Measurements from ENCODE around the gene ABI3.
"Not testable (repeated sequence)": the region's sequence is repeated elsewhere in the genome, so short reads cannot be mapped to it uniquely, and the experiment has no call there.

Gene ABI3

DNA sequence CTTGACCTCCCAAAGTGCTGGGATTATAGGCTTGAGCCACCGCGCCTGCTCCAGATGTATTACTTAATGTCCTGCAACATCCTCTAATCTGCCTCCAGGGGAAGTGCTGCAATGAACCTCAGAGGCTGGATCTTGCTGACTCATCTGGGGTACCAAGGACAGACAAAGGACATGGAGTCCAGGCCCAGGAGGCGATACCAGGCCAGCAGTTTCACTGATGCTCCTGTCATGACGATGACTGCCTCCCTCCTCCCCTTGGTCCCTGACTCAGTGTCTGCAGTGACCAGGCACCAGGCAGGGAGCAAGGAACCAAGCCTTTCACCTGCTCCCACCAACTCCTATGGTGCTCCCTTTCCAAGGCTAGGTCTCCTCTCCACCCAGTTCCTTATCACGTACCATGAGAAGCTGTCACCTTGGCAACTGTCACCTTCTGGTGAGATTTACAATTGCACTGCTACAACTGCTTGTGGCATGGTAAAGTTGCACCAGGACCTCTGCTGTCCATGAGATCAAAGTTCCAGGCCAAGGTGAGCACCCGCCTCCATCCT lies 41.7 kb downstream of the ABI3 start:
- DNase-seq (ENCODE audit: low spot score): peak; percentile 39

- no peak for DNase-seq (ENCODE audit: low spot score)
Measured at GRCh38 chr17:49254066-49254465, 43.6 kb downstream of the ABI3 start.

- no peak for DNase-seq (ENCODE audit: low spot score)
Measured at GRCh38 chr17:49255125-49255524, 44.6 kb downstream of the ABI3 start.

DNA sequence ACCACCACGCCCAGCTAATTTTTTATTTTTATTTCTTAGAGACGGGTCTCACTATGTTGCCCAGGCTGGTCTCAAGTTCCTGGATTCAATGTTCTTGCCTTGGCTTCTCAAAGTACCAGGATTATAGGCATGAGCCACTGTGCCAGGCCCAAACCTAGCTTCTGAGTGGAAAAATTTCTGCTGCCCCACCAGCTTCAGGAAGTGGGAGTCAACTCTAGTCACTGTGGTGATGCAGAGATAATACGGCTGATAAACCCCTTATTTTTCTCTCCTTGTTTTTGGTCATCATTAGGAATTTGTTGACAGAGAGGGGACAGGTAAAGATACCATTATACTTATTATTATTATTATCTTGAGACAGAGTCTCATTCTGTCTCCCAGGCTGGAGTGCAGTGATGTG lies 47.9 kb downstream of the ABI3 start:
- DNase-seq (ENCODE audit: low spot score): no peak

GRCh38 chr17:49259663-49260010 lies 49.1 kb downstream of the ABI3 start:
- no peak for DNase-seq (ENCODE audit: low spot score)

DNA sequence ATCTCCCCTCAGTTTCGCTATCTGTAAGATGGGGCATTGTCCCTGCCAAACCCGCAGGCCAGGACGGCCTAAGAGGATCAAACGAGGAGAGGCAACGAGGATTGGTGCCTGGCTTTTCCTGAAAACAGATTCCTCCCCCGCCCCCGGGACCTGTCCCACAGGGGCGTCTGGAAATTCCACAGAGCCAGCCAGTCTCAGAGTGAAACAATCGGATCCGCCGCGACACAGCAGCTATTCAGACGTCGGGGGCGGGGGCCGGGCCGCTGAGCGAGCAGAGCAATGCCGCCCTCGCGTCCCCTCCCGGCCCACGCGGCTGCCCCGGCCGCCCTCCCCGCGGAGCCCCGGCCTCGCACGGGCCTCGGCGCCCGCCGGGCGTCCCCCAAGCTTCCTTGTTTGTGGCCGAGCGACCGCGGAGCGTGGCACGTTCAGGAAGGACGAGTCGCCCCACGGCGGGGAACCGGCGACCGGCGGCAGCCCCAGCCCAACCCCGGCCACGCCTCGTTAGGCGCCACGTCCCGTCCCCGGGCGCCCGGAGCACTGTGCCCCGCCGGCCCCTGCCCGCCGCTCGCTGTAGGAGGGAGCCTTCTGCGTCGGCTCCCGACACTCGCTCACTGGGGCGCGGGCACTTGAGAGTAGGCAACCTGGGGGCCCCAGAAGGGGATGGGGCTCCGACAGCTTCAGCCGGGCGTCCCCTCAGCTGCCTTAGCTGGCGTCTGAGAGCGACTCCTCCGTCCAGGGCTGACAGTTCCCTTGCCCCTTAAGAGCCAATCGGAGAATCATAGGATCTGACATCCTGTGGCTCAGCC lies 49.7 kb downstream of the ABI3 start:
- DNase-seq (ENCODE audit: low spot score): peak; percentile 89

- no peak for DNase-seq (ENCODE audit: low spot score)
Measured at GRCh38 chr17:49260817-49261291, 50.3 kb downstream of the ABI3 start.

GRCh38 chr17:49261540-49261939 lies 51.0 kb downstream of the ABI3 start:
- DNase-seq (ENCODE audit: low spot score): not testable (repeated sequence)

DNA sequence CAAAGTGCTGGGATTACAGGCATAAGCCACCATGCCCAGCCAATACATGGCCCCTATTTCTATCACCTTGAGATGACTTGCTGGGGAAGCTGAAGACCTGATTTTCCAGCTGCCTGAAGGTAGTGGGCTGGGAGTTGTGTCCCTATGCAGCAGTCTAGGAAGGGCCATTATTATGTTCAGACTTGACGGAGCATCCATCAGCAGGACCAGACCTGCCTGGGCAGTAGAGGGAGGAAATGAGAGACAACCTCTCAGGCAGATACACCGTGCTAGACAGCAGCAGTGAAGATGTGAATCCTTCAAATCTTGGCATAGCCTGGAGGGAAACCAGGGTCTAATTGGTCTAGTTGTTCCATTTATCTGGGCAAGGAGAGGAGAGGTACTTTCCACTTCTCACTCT lies 55.7 kb downstream of the ABI3 start:
- no peak for DNase-seq (ENCODE audit: low spot score)

DNA sequence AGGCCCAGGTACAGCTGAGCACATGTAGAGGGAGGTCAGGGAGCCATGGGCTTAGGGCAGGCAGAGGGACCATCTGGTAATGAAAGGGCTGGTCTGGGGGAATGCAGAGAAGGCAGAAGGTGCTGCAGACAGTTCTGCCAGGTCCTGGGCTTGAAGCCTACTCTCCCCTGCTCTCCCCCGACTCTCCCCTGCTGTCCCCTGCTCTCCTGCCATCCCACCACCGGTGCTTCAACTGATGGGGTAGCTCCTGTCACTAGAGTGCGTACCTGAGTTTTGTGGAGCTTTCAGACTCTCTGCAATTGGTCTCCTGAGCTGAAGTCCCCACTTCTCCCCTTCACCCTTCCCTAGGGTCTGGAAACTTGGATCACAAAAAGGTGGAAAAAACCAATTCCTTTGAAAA lies 57.4 kb downstream of the ABI3 start:
- no peak for DNase-seq (ENCODE audit: low spot score)

DNA sequence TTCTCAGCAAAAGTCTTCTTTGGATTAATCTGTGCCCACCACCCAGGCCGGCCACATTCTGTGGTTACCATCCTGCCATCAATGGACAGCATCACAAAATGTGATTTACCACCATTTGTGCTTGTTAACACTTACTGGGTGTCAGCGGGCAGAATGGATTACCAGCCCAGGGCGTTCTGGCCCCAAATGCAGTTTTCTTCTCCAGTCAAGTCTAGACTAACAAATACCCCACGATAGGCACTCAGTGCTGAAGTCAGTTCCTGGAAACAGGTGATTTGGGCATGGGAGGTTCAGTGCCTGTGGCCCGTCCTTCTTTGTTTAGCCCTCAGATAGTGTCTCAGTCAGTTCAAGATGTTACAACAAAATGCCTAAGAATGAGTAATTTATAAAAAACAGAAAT lies 58.8 kb downstream of the ABI3 start:
- no peak for DNase-seq (ENCODE audit: low spot score)
